ES-I3 (cell line): ENCODE results near the gene RNF224.
A peak's percentile ranks its signal among the peaks of the same experiment; 100 is the strongest.
"Not testable (repeated sequence)": the region's sequence is repeated elsewhere in the genome, so short reads cannot be mapped to it uniquely, and the experiment has no call there.

Source experiments
- H3K36me3 ChIP-seq: 2 replicates; pipeline ENCODE4 v1.6.1; 2013; ENCODE audit warnings: mild to moderate bottlenecking, low read length, control low read depth, moderate library complexity; ENCODE audit not compliant: insufficient read depth
- H3K4me1 ChIP-seq: 2 replicates; pipeline ENCODE4 v1.6.1; 2013; ENCODE audit warnings: mild to moderate bottlenecking, control low read depth, low read length; ENCODE audit not compliant: insufficient read depth
- H3K9ac ChIP-seq: 2 replicates; pipeline ENCODE4 v1.6.1; 2013; ENCODE audit warnings: low read depth, mild to moderate bottlenecking, low read length, moderate library complexity
- H3K9me3 ChIP-seq: 2 replicates; pipeline ENCODE4 v1.6.1; 2013; ENCODE audit warnings: mild to moderate bottlenecking, low read length, moderate library complexity; ENCODE audit not compliant: control insufficient read depth, insufficient read depth

Gene RNF224

GRCh38 chr9:137251490-137252268 is 24.4 kb downstream of the RNF224 start:
- Histone ChIP-seq H3K9me3 (no peaks in the 10 kb centered on the region), H3K9ac (no peak overlapping the region), H3K4me1 (peaks cover 8% of the 10 kb centered on the region; the same call in 1 of the 2 replicates), H3K36me3 (peaks cover 2% of the 10 kb centered on the region; the same call in 1 of the 2 replicates)

- Histone ChIP-seq H3K9ac (no peak overlapping the region), H3K4me1 (peaks cover 8% of the 10 kb centered on the region; the same call in 1 of the 2 replicates), H3K36me3 (peaks cover 8% of the 10 kb centered on the region), H3K9me3 (no peaks in the 10 kb centered on the region)
These were observed 25.5 kb downstream of the RNF224 start for GRCh38 chr9:137252555-137253506.

GRCh38 chr9:137253717-137254623 is 26.7 kb downstream of the RNF224 start:
- Histone ChIP-seq H3K9me3 (no peaks in the 10 kb centered on the region), H3K9ac (peak overlapping the region; percentile 55; the same call in 1 of the 2 replicates), H3K4me1 (peaks cover 8% of the 10 kb centered on the region; the same call in 1 of the 2 replicates), H3K36me3 (peaks cover 12% of the 10 kb centered on the region)

DNA sequence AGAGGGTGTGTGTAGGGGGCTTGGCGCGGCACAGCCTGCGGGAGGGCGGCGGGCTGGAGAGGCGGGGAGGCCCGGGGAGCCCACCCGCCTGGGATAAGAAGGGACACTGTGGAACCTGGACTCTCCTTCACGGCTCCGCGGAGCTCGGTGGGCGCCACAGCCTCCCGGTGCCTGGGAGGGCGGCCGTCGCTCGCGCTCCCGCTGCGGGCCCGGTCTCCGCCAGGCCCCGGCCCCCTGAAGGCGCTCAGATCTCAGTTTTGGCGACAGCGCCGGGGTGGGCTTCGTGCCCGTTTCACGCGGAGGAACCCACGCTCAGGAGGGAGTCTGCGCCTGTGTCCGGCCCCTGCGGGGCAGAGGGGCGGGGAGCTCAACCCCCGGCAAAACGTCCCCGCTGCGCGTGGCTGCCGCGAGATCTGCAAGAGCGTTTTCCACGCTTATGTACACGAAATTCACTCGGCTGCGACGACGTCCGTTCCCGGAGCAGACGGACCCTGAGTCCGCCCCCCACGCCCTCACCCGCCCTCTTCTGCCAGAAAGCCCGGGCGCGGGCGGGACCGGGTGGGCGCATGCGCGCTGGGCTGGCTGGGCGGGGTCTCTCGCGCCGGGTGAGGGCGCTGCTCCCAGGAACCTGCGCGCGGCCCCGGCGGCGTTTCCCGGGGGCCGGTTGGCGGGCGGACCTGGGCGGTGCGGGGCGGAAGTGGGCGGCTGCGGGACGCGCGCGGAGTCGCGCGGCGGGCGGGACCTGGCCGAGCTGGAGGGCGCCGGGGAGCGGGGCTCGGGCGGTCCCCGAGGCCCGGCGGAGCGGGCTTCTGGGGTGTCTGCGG is 27.5 kb downstream of the RNF224 start, which contains the start of gene NELFB:
TSS of gene NELFB (plus strand) at position 704 of the 824 bp plus-strand sequence.
- Histone ChIP-seq H3K4me1 (peaks cover 8% of the 10 kb centered on the region; the same call in 1 of the 2 replicates), H3K9me3 (no peaks in the 10 kb centered on the region), H3K36me3 (peaks cover 12% of the 10 kb centered on the region), H3K9ac (peak within 1 kb of the TSS; percentile 55)

DNA sequence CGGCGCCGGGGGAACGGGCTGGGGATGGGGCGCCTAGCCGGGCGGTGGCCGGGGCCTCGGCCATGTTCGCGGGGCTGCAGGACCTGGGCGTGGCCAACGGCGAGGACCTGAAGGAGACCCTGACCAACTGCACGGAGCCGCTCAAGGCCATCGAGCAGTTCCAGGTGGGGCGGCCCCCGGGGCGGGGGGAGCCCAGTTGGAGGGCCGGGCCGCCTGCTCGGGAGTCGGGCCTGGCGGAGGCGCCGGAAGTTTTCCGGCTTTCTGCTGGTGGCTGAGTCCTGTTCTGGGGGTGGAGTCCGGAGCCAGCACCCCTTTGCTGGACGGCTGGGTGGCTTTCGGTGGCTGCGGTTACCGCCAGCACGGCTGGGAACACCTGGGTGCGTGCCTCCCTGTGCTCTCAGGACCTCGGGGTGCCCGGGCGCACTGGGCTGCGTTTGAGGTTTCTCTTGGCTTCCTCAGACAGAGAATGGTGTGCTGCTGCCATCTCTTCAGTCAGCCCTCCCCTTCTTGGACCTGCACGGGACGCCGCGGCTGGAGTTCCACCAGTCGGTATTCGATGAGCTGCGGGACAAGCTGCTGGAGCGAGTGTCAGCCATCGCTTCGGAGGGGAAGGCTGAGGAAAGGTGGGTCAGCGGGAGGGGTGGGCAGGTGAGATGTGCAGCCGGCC is 28.3 kb downstream of the RNF224 start:
- Histone ChIP-seq H3K36me3 (peaks cover 12% of the 10 kb centered on the region), H3K9me3 (no peaks in the 10 kb centered on the region), H3K4me1 (peaks cover 6% of the 10 kb centered on the region; the same call in 1 of the 2 replicates), H3K9ac (peak overlapping the region; percentile 55)

DNA sequence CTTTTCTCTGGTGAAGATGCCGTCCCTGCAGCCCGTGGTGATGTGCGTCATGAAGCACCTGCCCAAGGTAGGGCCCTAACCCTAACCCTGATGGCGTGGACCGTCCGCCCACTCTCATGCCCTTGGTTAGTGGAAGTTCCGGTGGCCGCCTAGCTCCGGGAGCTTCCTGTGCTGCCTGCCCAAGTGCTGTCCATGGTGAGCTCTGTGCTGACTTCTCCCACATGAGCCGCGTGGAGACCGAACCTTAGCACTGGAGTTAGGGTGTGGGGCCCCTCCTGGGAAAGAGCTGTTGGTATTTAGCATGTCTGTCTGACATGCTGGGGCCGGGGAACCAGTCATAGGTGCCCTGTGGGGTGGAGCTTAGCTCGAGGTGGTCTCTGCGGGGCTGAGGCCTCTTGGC is 29.1 kb downstream of the RNF224 start:
- H3K9me3 ChIP-seq: no peaks in the 10 kb centered on the region
- H3K4me1 ChIP-seq: no peaks in the 10 kb centered on the region; the same call in 1 of the 2 replicates
- H3K9ac ChIP-seq: peak overlapping the region; percentile 55; the same call in 1 of the 2 replicates

GRCh38 chr9:137256856-137257255 is 29.6 kb downstream of the RNF224 start:
- Histone ChIP-seq H3K36me3 (peaks cover 12% of the 10 kb centered on the region), H3K9me3 (no peaks in the 10 kb centered on the region), H3K4me1 (no peaks in the 10 kb centered on the region; the same call in 1 of the 2 replicates), H3K9ac (no peak overlapping the region)

More for the DNA sequence above, 29.1 kb downstream of the RNF224 start:
- peaks cover 12% of the 10 kb centered on the region for H3K36me3 ChIP-seq

- not testable (repeated sequence) for H3K9me3 ChIP-seq, H3K4me1 ChIP-seq, H3K9ac ChIP-seq
- peaks cover 18% of the 10 kb centered on the region for H3K36me3 ChIP-seq
These were observed 35.0 kb downstream of the RNF224 start for GRCh38 chr9:137262173-137262908.

DNA sequence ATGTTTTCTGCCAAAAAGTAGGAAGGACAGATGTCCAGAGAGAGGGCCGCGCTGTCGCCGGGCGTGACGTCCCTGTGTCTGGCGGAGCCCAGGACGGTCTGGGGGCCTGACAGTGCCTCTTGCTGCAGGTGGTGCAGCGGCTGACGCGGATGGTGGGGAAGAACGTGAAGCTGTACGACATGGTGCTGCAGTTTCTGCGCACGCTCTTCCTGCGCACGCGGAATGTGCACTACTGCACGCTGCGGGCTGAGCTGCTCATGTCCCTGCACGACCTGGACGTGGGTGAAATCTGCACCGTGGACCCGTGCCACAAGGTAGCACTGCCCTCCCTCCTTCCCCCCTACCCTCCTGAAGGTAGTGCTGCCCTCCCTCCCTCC is 35.6 kb downstream of the RNF224 start:
- no peaks in the 10 kb centered on the region for H3K4me1 ChIP-seq
- H3K9me3 ChIP-seq: no peaks in the 10 kb centered on the region
- peaks cover 18% of the 10 kb centered on the region for H3K36me3 ChIP-seq
- no peak overlapping the region for H3K9ac ChIP-seq

DNA sequence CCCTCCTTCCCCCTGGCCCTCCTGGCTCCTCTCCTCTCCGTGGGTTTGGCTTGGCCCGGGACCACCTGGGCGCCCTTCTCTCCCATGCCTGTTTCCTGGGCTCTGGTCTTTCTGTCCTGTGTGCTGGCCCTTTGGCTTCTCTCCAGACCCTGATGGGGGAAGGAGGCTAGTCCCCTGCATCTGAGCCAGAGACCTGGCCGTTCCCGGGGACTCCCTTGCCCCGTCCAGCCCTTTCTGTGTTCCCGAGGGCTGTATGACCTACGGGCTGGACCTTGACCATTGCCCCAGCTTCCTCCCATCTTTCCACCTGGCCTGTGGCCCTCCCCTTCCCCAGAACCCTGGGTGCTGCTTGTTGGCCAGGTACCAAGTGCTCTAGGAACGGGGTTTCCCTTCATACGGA is 36.2 kb downstream of the RNF224 start:
- Histone ChIP-seq H3K9me3 (no peaks in the 10 kb centered on the region), H3K4me1 (no peaks in the 10 kb centered on the region), H3K36me3 (peaks cover 18% of the 10 kb centered on the region), H3K9ac (no peak overlapping the region)

DNA sequence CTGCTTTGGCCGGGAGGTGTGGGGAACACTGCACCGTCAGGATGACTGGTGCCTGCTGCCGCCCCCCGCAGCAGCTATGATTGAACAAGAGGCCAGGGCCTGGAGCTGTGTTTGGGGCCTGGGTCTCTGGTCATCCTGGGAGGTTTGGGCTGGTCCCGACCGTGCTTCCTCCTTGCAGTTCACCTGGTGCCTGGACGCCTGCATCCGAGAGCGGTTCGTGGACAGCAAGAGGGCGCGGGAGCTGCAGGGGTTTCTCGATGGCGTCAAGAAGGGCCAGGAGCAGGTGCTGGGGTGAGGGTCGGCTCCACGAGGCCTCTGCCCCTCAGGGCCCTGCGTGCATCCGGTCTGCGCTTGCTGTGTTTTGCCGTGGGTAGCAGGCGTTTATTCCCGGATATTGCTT is 36.8 kb downstream of the RNF224 start:
- no peaks in the 10 kb centered on the region for H3K4me1 ChIP-seq
- H3K9me3 ChIP-seq: no peaks in the 10 kb centered on the region
- no peak overlapping the region for H3K9ac ChIP-seq
- H3K36me3 ChIP-seq: peaks cover 14% of the 10 kb centered on the region

DNA sequence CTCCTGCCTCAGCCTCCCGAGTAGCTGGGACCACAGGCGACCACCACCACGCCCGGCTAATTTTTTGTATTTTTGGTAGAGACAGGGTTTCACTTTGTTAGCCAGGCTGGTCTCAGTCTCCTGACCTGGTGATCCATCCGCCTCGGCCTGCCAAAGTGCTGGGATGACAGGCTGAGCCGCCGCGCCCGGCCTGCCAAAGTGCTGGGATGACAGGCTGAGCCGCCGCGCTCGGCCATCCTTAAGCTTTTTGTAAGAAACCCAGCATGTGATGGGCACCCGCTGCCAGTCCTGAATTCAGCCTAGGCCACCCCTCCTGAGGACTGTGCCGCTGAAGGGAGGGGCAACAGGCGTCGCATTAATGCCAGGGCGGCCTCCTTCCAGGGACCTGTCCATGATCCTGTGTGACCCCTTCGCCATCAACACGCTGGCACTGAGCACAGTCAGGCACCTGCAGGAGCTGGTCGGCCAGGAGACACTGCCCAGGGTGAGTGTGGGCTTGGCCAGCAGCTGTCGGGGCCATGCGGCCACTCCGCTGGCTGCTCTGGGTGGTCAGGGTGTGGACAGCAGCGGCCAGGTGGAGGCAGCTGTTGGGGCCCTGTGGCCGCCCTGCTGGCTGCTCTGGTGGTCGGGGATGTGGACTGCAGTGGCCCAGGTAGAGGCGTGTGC is 38.3 kb downstream of the RNF224 start:
- H3K9me3 ChIP-seq: no peaks in the 10 kb centered on the region
- H3K9ac ChIP-seq: no peak overlapping the region
- H3K4me1 ChIP-seq: no peaks in the 10 kb centered on the region
- peaks cover 14% of the 10 kb centered on the region for H3K36me3 ChIP-seq
